ENCODE measurements around the gene NLGN2.

NLGN2 gene

GRCh38 chr17:7467498-7467897, 59.9 kb downstream of the NLGN2 start:
- FAIRE-seq, result no peak

- FAIRE-seq, result no peak
These were observed 60.6 kb downstream of the NLGN2 start for GRCh38 chr17:7468290-7468689.

- no peak for FAIRE-seq
These were observed 61.3 kb downstream of the NLGN2 start for GRCh38 chr17:7468804-7469389.

Measured in A204.1 (cell line).